Natural killer cell (primary cell): ENCODE results near the gene SLC17A1. TPM values are rescaled to one million over a fixed set of nuclear protein-coding genes. Genes with fewer than 3 reads are reported as not detected.

Experiments used
- ATAC-seq, 3 donors: fragments of 150-1000 bp in 2 of 3; fragments of 200-7000 bp in 1 of 3; cut with Tn5 transposase; 1 replicate in 1 of 3; 2 replicates in 2 of 3; pipeline ENCODE4 v1.10.0; 2021; ENCODE audit warnings: mild to moderate bottlenecking in 2 of 3, moderate library complexity in 2 of 3
- DNase-seq, 2 donors: peaks; one replicate each; pipeline versions ENCODE4 v3.0.0 to v3.0.0-alpha.2; 2013 to 2021; ENCODE audit warnings: mixed read lengths in 1 of 2
- H3K27ac ChIP-seq: one replicate; pipeline ENCODE4 v1.5.1; 2013; ENCODE audit warnings: mild to moderate bottlenecking, low read length
- H3K27me3 ChIP-seq: one replicate; pipeline ENCODE4 v1.6.1; 2013; ENCODE audit warnings: low read length; ENCODE audit not compliant: control insufficient read depth, insufficient read depth
- H3K36me3 ChIP-seq: one replicate; pipeline ENCODE4 v1.6.1; 2013; ENCODE audit warnings: low read length; ENCODE audit not compliant: control insufficient read depth, insufficient read depth
- H3K4me1 ChIP-seq: one replicate; pipeline ENCODE4 v1.6.1; 2013; ENCODE audit warnings: low read length; ENCODE audit not compliant: control insufficient read depth, insufficient read depth
- H3K4me3 ChIP-seq: one replicate; pipeline ENCODE4 v1.5.1; 2013; ENCODE audit warnings: low read length
- H3K9me3 ChIP-seq: one replicate; pipeline ENCODE4 v1.6.1; 2013; ENCODE audit warnings: low read length; ENCODE audit not compliant: control insufficient read depth, insufficient read depth
- H3K27ac Mint-ChIP-seq, 2 donors: one replicate each; pipeline ENCODE4 v1.8.0; 2022; ENCODE audit warnings: mild to moderate bottlenecking in 2 of 2, mixed read lengths in 2 of 2, moderate library complexity in 1 of 2
- H3K27me3 Mint-ChIP-seq, 2 donors: one replicate each; pipeline ENCODE4 v1.8.0; 2022; ENCODE audit warnings: low read depth in 2 of 2, mixed read lengths in 2 of 2
- H3K36me3 Mint-ChIP-seq: one replicate; pipeline ENCODE4 v1.8.0; 2022; ENCODE audit warnings: mixed read lengths
- H3K4me1 Mint-ChIP-seq, 2 donors: one replicate each; pipeline ENCODE4 v1.8.0; 2022; ENCODE audit warnings: mixed read lengths in 2 of 2
- H3K4me3 Mint-ChIP-seq: one replicate; pipeline ENCODE4 v1.8.0; 2022; ENCODE audit warnings: mild to moderate bottlenecking, moderate library complexity, mixed read lengths
- H3K9me3 Mint-ChIP-seq, 2 donors: one replicate each; pipeline ENCODE4 v1.8.0; 2022; ENCODE audit warnings: mixed read lengths in 2 of 2
- CTCF ChIP-seq: fragments of 200-600 bp; IDR thresholded peaks from one replicate; pipeline ENCODE4 v1.8.0; 2022; ENCODE audit warnings: antibody characterized with exemption
- WGBS: methylation state at CpG from one replicate; pipeline ENCODE4 v1.1.7; 2013; ENCODE audit warnings: missing lambda C conversion rate; ENCODE audit not compliant: insufficient coverage; 5-methylcytosine and 5-hydroxymethylcytosine counted together
- intact Hi-C: fragments of 100-400 bp; cut with micrococcal nuclease; formaldehyde crosslinking; loops from one replicate; pipeline ENCODE4 v1.14.2; 2022
- total RNA-seq, 4 donors: library from RNA; stranded (reverse); fragments of 120-200 nt in 1 of 4; gene quantifications; one replicate each; pipeline versions ENCODE4 v1.2.3 to v1.2.4, GENCODE V29; 2013 to 2022

The SLC17A1 gene
- total RNA-seq, 3 donors from 2014 or later (not counting 1 experiment from before 2014, with no cell fraction given): 0.27 to 0.71 (median 0.50) TPM

- Histone ChIP-seq H3K4me1 (no peaks in the 10 kb centered on the region), H3K9me3 (no peaks in the 10 kb centered on the region), H3K27me3 (peaks cover 3% of the 10 kb centered on the region), H3K27ac (no peak overlapping the region), H3K36me3 (no peaks in the 10 kb centered on the region), H3K4me3 (no peak overlapping the region)
- Mint-ChIP-seq H3K4me1 (no peaks in the 10 kb centered on the region), H3K9me3 (peaks cover 0 to 6% of the 10 kb centered on the region in 2 donors), H3K27me3 (peaks cover 36 to 40% of the 10 kb centered on the region in 2 donors), H3K4me3 (no peak overlapping the region), H3K36me3 (peaks cover 7% of the 10 kb centered on the region), H3K27ac (no peak overlapping the region)
- intact Hi-C loops: no loop called here
- TF ChIP-seq CTCF: no peak
- ATAC-seq: no peak
- no peak for DNase-seq
These were observed 10.5 kb downstream of the SLC17A1 start for GRCh38 chr6:25821341-25821740.

DNA sequence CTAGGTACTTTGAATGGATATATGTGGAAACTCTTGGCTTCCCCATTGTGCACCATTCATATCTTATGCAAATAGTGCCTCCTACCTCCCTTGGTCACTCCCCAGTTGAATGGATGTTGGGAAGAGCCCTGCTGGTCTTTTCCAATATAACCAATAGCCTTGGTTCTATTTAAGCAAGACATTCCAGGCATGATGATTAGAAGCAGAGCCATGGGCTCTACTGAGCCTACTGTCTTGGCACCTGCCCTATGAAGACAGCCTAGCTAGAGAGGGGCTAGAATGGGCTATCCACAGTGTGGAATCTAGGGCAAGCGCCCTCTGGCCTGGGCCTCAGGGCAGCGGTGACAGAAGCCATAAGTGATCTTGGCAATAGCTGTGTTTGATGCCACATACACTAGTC lies 15.6 kb downstream of the SLC17A1 start:
- Histone ChIP-seq H3K36me3 (no peaks in the 10 kb centered on the region), H3K4me3 (no peak overlapping the region), H3K9me3 (no peaks in the 10 kb centered on the region), H3K27ac (no peak overlapping the region), H3K27me3 (no peaks in the 10 kb centered on the region), H3K4me1 (no peaks in the 10 kb centered on the region)
- no peak for DNase-seq
- H3K9me3 Mint-ChIP-seq: peaks cover 0 to 3% of the 10 kb centered on the region in 2 donors
- intact Hi-C loops: no loop called here
- no peak for TF ChIP-seq CTCF
- no peaks in the 10 kb centered on the region for H3K4me1 Mint-ChIP-seq
- H3K4me3 Mint-ChIP-seq: no peak overlapping the region
- WGBS: 98% methylated on average over 2 of the region's 2 CpGs
- ATAC-seq: no peak
- peaks cover 31 to 51% of the 10 kb centered on the region in 2 donors for H3K27me3 Mint-ChIP-seq
- H3K27ac Mint-ChIP-seq: no peak overlapping the region
- no peaks in the 10 kb centered on the region for H3K36me3 Mint-ChIP-seq

GRCh38 chr6:25815194-25815593 lies 16.7 kb downstream of the SLC17A1 start:
- Histone ChIP-seq H3K27ac (no peak overlapping the region), H3K4me3 (no peak overlapping the region), H3K4me1 (no peaks in the 10 kb centered on the region), H3K9me3 (no peaks in the 10 kb centered on the region), H3K36me3 (no peaks in the 10 kb centered on the region), H3K27me3 (peaks cover under 1% of the 10 kb centered on the region)
- H3K4me3 Mint-ChIP-seq: no peak overlapping the region
- TF ChIP-seq CTCF: no peak
- no peak for ATAC-seq
- H3K4me1 Mint-ChIP-seq: no peaks in the 10 kb centered on the region
- no peak overlapping the region for H3K27ac Mint-ChIP-seq
- WGBS: 83% methylated on average over 3 of the region's 3 CpGs
- DNase-seq: no peak
- H3K9me3 Mint-ChIP-seq: peaks cover 0 to 3% of the 10 kb centered on the region in 2 donors
- intact Hi-C loops: no loop called here
- H3K36me3 Mint-ChIP-seq: no peaks in the 10 kb centered on the region
- peaks cover 29 to 51% of the 10 kb centered on the region in 2 donors for H3K27me3 Mint-ChIP-seq

DNA sequence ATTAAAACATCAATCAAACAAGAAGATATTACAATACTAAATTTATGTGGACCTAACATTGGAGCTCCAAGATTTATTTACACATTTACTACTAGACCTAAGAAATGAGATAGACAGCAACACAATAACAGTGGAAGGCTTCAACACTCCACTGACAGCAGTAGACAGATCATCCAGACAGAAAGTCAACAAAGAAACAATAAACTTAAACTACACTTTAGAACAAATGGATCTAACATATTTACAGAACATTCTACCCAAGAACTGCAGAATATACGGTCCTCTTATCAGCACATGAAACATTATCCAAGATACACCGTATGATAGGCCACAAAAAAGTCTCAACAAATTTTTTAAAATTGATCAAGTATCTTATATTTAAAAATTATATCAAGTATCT lies 27.0 kb downstream of the SLC17A1 start:
- Histone ChIP-seq H3K4me1 (no peaks in the 10 kb centered on the region), H3K36me3 (no peaks in the 10 kb centered on the region), H3K4me3 (no peak overlapping the region), H3K27me3 (peaks cover 3% of the 10 kb centered on the region), H3K9me3 (no peaks in the 10 kb centered on the region), H3K27ac (no peak overlapping the region)
- no peak for TF ChIP-seq CTCF
- 92% methylated on average over 2 of the region's 2 CpGs for WGBS
- intact Hi-C loops: no loop called here
- Mint-ChIP-seq H3K27ac (no peak overlapping the region), H3K27me3 (peaks cover 11 to 43% of the 10 kb centered on the region in 2 donors), H3K9me3 (no peaks in the 10 kb centered on the region), H3K4me1 (no peaks in the 10 kb centered on the region), H3K36me3 (no peaks in the 10 kb centered on the region), H3K4me3 (no peak overlapping the region)
- ATAC-seq (no peak), DNase-seq (no peak)
